MCF 10A (cell line): ENCODE data around the gene OR13J1. TPM values are rescaled to one million over a fixed set of nuclear protein-coding genes. Genes with fewer than 3 reads are reported as not detected.

Source experiments
- BruUV-seq: library from RNA; stranded (reverse); fragments of 400-500 nt; replicated peaks from 2 replicates; lab custom pipeline; 2021; lab: Mats Ljungman, UMichigan
- CTCF ChIA-PET: fragments of 300-600 bp; sonication (Branson Sonifier 250); formaldehyde crosslinking; extraction: SDS; loops from one replicate; lab custom pipeline; 2021; ENCODE audit warnings: antibody characterized with exemption, inconsistent platforms; lab: Yijun Ruan, JAX
- POLR2A ChIA-PET: fragments of 300-600, 350-650 bp; sonication (Branson Sonifier 250); formaldehyde crosslinking; extraction: SDS; loops from one replicate; lab custom pipeline; 2020; ENCODE audit warnings: antibody characterized with exemption, inconsistent platforms; lab: Yijun Ruan, JAX
- DNase-seq: peaks from one replicate; pipeline ENCODE4 v3.0.0-alpha.2; 2018; ENCODE audit not compliant: unreplicated experiment
- H3K27ac Mint-ChIP-seq: one replicate; pipeline ENCODE4 v1.8.0; 2022; ENCODE audit warnings: mild to moderate bottlenecking, low read depth, mixed read lengths; ENCODE audit not compliant: unreplicated experiment
- H3K27me3 Mint-ChIP-seq: one replicate; pipeline ENCODE4 v1.8.0; 2022; ENCODE audit warnings: mixed read lengths; ENCODE audit not compliant: insufficient read depth, unreplicated experiment
- H3K36me3 Mint-ChIP-seq: one replicate; pipeline ENCODE4 v1.8.0; 2022; ENCODE audit warnings: mild to moderate bottlenecking, moderate library complexity, mixed read lengths; ENCODE audit not compliant: insufficient read depth, unreplicated experiment
- H3K4me1 Mint-ChIP-seq: one replicate; pipeline ENCODE4 v1.8.0; 2022; ENCODE audit warnings: mixed read lengths; ENCODE audit not compliant: insufficient read depth, unreplicated experiment
- H3K4me3 Mint-ChIP-seq: one replicate; pipeline ENCODE4 v1.8.0; 2022; ENCODE audit warnings: mild to moderate bottlenecking, moderate library complexity, mixed read lengths; ENCODE audit not compliant: unreplicated experiment
- H3K9me3 Mint-ChIP-seq: one replicate; pipeline ENCODE4 v1.8.0; 2022; ENCODE audit warnings: mixed read lengths; ENCODE audit not compliant: unreplicated experiment
- CTCF ChIP-seq: fragments of 200-600 bp; IDR thresholded peaks from one replicate; pipeline ENCODE4 v1.8.0; 2022; ENCODE audit warnings: antibody characterized with exemption, mild to moderate bottlenecking; ENCODE audit not compliant: unreplicated experiment
- intact Hi-C: fragments of 100-400 bp; cut with micrococcal nuclease; formaldehyde crosslinking; loops from 2 replicates; pipeline ENCODE4 v1.14.1; 2022
- total RNA-seq: library from RNA; stranded (reverse); gene quantifications from 2 replicates; pipeline ENCODE4 v1.2.3, GENCODE V29; 2022

OR13J1 gene
- total RNA-seq, 1 experiment from 2014 or later = not detected

DNA sequence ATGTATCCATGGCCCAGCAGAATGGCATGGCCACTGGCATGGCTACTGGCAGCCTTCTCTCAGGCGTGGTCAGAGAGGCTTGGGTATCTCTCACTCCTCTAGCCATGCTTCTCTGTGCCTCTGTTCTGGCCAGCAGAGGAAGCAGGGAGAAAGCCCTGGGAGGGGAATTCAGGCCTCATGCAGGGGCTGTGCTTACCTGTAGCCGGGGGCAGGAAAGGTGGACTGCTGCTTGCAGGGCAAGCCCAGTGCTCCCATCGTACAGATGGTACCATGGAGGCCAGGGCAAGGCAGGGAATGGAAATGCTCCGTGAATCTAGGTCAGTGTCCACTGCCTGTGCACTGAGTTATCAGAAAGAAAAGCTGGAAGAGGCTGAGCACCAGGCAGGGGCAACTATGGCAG lies 2.7 kb downstream of the OR13J1 start:
- TF ChIP-seq CTCF = no peak
- Mint-ChIP-seq H3K27me3 (no peaks in the 10 kb centered on the region), H3K4me3 (no peak overlapping the region), H3K27ac (no peak overlapping the region), H3K36me3 (no peaks in the 10 kb centered on the region), H3K9me3 (no peaks in the 10 kb centered on the region), H3K4me1 (peaks cover 10% of the 10 kb centered on the region)
- intact Hi-C loops = no loop called here
- no peak for DNase-seq
- no TSS peak for BruUV-seq
- ChIA-PET CTCF (interaction anchor here (0.6 kb wide), 1 partner anchor 1106 kb away, joined by 3 read pairs; no protein-coding TSS in a partner anchor), POLR2A (no interaction called here)

GRCh38 chr9:35864695-35865255 lies 5.4 kb downstream of the OR13J1 start:
- Mint-ChIP-seq H3K27ac (no peak overlapping the region), H3K4me1 (no peaks in the 10 kb centered on the region), H3K36me3 (no peaks in the 10 kb centered on the region), H3K4me3 (no peak overlapping the region), H3K27me3 (peaks cover 20% of the 10 kb centered on the region), H3K9me3 (no peaks in the 10 kb centered on the region)
- no peak for DNase-seq
- no peak for TF ChIP-seq CTCF
- intact Hi-C loops = no loop called here
- no TSS peak for BruUV-seq
- ChIA-PET POLR2A (interaction anchor here (1.3 kb wide), 1 partner anchor 32 kb away, joined by 3 read pairs; no protein-coding TSS in a partner anchor), CTCF (interaction anchor here (2.1 kb wide), 1 partner anchor 17 kb away, joined by 9 read pairs; no protein-coding TSS in a partner anchor)

GRCh38 chr9:35863583-35863982 lies 6.6 kb downstream of the OR13J1 start:
- H3K27ac Mint-ChIP-seq = no peak overlapping the region

More at GRCh38 chr9:35863583-35863982, 6.6 kb downstream of the OR13J1 start:
- CTCF ChIA-PET = interaction anchor here (0.6 to 2.2 kb wide), 5 partner anchors 15 to 166 kb away, joined by 3 to 5 read pairs (median 4); no protein-coding TSS in a partner anchor
- no peak for TF ChIP-seq CTCF
- DNase-seq = no peak
- Mint-ChIP-seq H3K27me3 (peaks cover 20% of the 10 kb centered on the region), H3K4me1 (no peaks in the 10 kb centered on the region), H3K4me3 (no peak overlapping the region), H3K36me3 (no peaks in the 10 kb centered on the region), H3K9me3 (no peaks in the 10 kb centered on the region)
- intact Hi-C loops = no loop called here
- POLR2A ChIA-PET = interaction anchor here (0.9 kb wide), 1 partner anchor 35 kb away, joined by 3 read pairs; the partner anchor contains the start of genes FAM221B and TMEM8B
- BruUV-seq = no TSS peak
